Sigmoid colon (tissue), 4 donors: ENCODE measurements around the gene IGSF5.

Experiments used
- CTCF ChIP-seq, 4 experiments: fragments of 450-650 bp in 3 of 4; fragments of 200-600 bp in 1 of 4; IDR thresholded peaks; one replicate each; pipeline ENCODE4 v1.5.1; 2016 to 2019; ENCODE audit warnings: antibody characterized with exemption in 4 of 4, mild to moderate bottlenecking in 3 of 4, moderate library complexity in 2 of 4
- EP300 ChIP-seq, 4 donors: sonication (generic); formaldehyde crosslinking; IDR thresholded peaks; one replicate each; pipeline ENCODE4 v1.6.1; 2017; ENCODE audit warnings: antibody characterized with exemption in 4 of 4
- POLR2A ChIP-seq, 2 donors: fragments of 450-650 bp; IDR thresholded peaks; one replicate each; pipeline ENCODE4 v1.6.1; 2016; ENCODE audit warnings: antibody characterized with exemption in 2 of 2, mild to moderate bottlenecking in 2 of 2, moderate library complexity in 2 of 2
- POLR2AphosphoS5 ChIP-seq, 4 donors: sonication (generic); formaldehyde crosslinking; IDR thresholded peaks; one replicate each; pipeline ENCODE4 v1.6.1; 2017; ENCODE audit warnings: antibody characterized with exemption in 4 of 4

GRCh38 chr21:39756285-39756684 lies 11.3 kb downstream of the IGSF5 start:
- TF ChIP-seq EP300 (IDR thresholded peaks at IDR 0.05): no peak
- TF ChIP-seq CTCF (IDR thresholded peaks at IDR 0.05): no peak
- TF ChIP-seq POLR2A (IDR thresholded peaks at IDR 0.05): no peak
- no peak for TF ChIP-seq POLR2AphosphoS5 (IDR thresholded peaks at IDR 0.05)
